H1 (cell line): Measurements from ENCODE around the gene LY6G5C. TPM values are rescaled to one million over a fixed set of nuclear protein-coding genes. Genes with fewer than 3 reads are reported as not detected.
A peak's percentile ranks its signal among the peaks of the same experiment; 100 is the strongest.

Source experiments
- CTCF ChIA-PET: fragments of 300-600 bp; sonication (Branson Sonifier 250); formaldehyde crosslinking; loops from one replicate; lab custom pipeline; 2021; ENCODE audit not compliant: partially characterized antibody; lab: Charles Lee
- POLR2A ChIA-PET: fragments of 300-600 bp; sonication (Branson Sonifier 250); formaldehyde crosslinking; loops from one replicate; lab custom pipeline; 2021; ENCODE audit warnings: inconsistent platforms; ENCODE audit not compliant: partially characterized antibody; lab: Charles Lee
- DNase-seq, 2 experiments: peaks; one replicate each; pipeline versions ENCODE4 v3.0.0 to v3.0.0-alpha.2; 2010 to 2022; ENCODE audit warnings: low spot score in 2 of 2, low read depth in 1 of 2, mixed read lengths in 1 of 2
- FAIRE-seq: peaks from 2 replicates; lab custom pipeline; 2011; peaks lifted over from hg19 to GRCh38; lab: Jason Lieb, UNC
- H2AFZ ChIP-seq: 2 replicates; pipeline ENCODE4 v1.8.1; 2012; ENCODE audit warnings: low read length, inconsistent platforms
- H2AK5ac ChIP-seq: 2 replicates; pipeline ENCODE4 v1.6.1; 2013; ENCODE audit warnings: low read depth, low read length
- H2BK120ac ChIP-seq: replicated peaks from 2 replicates; pipeline ENCODE3; 2013; ENCODE audit warnings: low read depth, low read length, inconsistent platforms
- H2BK12ac ChIP-seq: 2 replicates; pipeline ENCODE4 v1.6.1; 2013; ENCODE audit warnings: low read depth, low read length
- H2BK15ac ChIP-seq: 2 replicates; pipeline ENCODE4 v1.6.1; 2013; ENCODE audit warnings: low read length
- H2BK20ac ChIP-seq: 2 replicates; pipeline ENCODE4 v1.6.1; 2013; ENCODE audit warnings: low read length
- H2BK5ac ChIP-seq: 2 replicates; pipeline ENCODE4 v1.6.1; 2013; ENCODE audit warnings: low read depth, low read length
- H3K14ac ChIP-seq: 2 replicates; pipeline ENCODE4 v1.6.1; 2013; ENCODE audit warnings: inconsistent platforms; ENCODE audit not compliant: insufficient read length
- H3K18ac ChIP-seq: 2 replicates; pipeline ENCODE4 v1.6.1; 2013; ENCODE audit warnings: low read length; ENCODE audit errors: extremely low read depth
- H3K23ac ChIP-seq: 2 replicates; pipeline ENCODE4 v1.6.1; 2013; ENCODE audit warnings: inconsistent platforms; ENCODE audit not compliant: insufficient read length
- H3K23me2 ChIP-seq: 2 replicates; pipeline ENCODE4 v1.6.1; 2013; ENCODE audit warnings: low read depth, low read length
- H3K27ac ChIP-seq: 2 replicates; pipeline ENCODE4 v1.6.1; 2011; ENCODE audit warnings: low read depth, low read length, inconsistent platforms
- H3K27me3 ChIP-seq, 4 experiments: replicated peaks in 1 of 4; 1 replicate in 1 of 4; 2 replicates in 3 of 4; pipeline versions ENCODE4 v1.6.1 to v1.8.1; 2011 to 2013; ENCODE audit warnings: low read length in 3 of 4, mild to moderate bottlenecking in 3 of 4, inconsistent platforms in 2 of 4, mixed read lengths in 2 of 4, moderate library complexity in 1 of 4; ENCODE audit not compliant: control insufficient read depth in 3 of 4, insufficient read depth in 3 of 4; ENCODE audit errors: extremely low read depth in 1 of 4
- H3K36me3 ChIP-seq, 4 experiments: 2 replicates each; pipeline versions ENCODE4 v1.6.1 to v1.8.1; 2011 to 2013; ENCODE audit warnings: mild to moderate bottlenecking in 4 of 4, low read length in 3 of 4, moderate library complexity in 2 of 4, control low read depth in 1 of 4, inconsistent platforms in 1 of 4; ENCODE audit not compliant: insufficient read depth in 4 of 4, control insufficient read depth in 2 of 4
- H3K4ac ChIP-seq: replicated peaks from 2 replicates; pipeline ENCODE3; 2013; ENCODE audit warnings: low read length, low read depth, mixed read lengths, inconsistent platforms; ENCODE audit not compliant: insufficient read length
- H3K4me1 ChIP-seq, 4 experiments: replicated peaks in 1 of 4; 1 replicate in 1 of 4; 2 replicates in 3 of 4; pipeline versions ENCODE4 v1.6.1 to v1.8.1; 2011 to 2013; ENCODE audit warnings: low read length in 3 of 4, inconsistent platforms in 2 of 4, mixed read lengths in 1 of 4; ENCODE audit not compliant: insufficient read depth in 4 of 4, control insufficient read depth in 3 of 4
- H3K4me2 ChIP-seq, 2 experiments: 2 replicates each; pipeline versions ENCODE4 v1.6.1 to v1.8.1; 2011 to 2013; ENCODE audit warnings: low read depth in 2 of 2, low read length in 2 of 2, control low read depth in 1 of 2, inconsistent platforms in 1 of 2, mild to moderate bottlenecking in 1 of 2; ENCODE audit not compliant: insufficient read depth in 1 of 2
- H3K4me3 ChIP-seq, 4 experiments: fragments of 200-600, 300-600 bp in 1 of 4; sonication (generic), shearing (Covaris generic), sonication (Bioruptor Twin) in 1 of 4; 2 replicates each; pipeline versions ENCODE4 v1.5.1 to v1.8.1; 2011 to 2016; ENCODE audit warnings: low read length in 4 of 4, low read depth in 3 of 4, control low read depth in 2 of 4, inconsistent platforms in 2 of 4, mild to moderate bottlenecking in 2 of 4, mixed read lengths in 1 of 4, moderate library complexity in 1 of 4; ENCODE audit not compliant: insufficient read depth in 2 of 4; ENCODE audit errors: extremely low read depth in 1 of 4
- H3K56ac ChIP-seq: replicated peaks from 2 replicates; pipeline ENCODE3; 2013; ENCODE audit warnings: low read depth, mild to moderate bottlenecking, mixed read lengths, low read length, inconsistent platforms; ENCODE audit not compliant: insufficient read length
- H3K79me1 ChIP-seq: 2 replicates; pipeline ENCODE4 v1.6.1; 2013; ENCODE audit warnings: low read depth, low read length, control low read depth
- H3K79me2 ChIP-seq, 2 experiments: 2 replicates each; pipeline versions ENCODE4 v1.6.1 to v1.8.1; 2012 to 2013; ENCODE audit warnings: low read length in 2 of 2, mild to moderate bottlenecking in 2 of 2, inconsistent platforms in 1 of 2; ENCODE audit not compliant: insufficient read depth in 2 of 2, control insufficient read depth in 1 of 2
- H3K9ac ChIP-seq, 4 experiments: replicated peaks in 1 of 4; 1 replicate in 1 of 4; 2 replicates in 3 of 4; pipeline versions ENCODE4 v1.6.1 to v1.8.1; 2011 to 2013; ENCODE audit warnings: low read depth in 3 of 4, low read length in 3 of 4, control low read depth in 2 of 4, mild to moderate bottlenecking in 2 of 4, moderate library complexity in 2 of 4, inconsistent platforms in 1 of 4; ENCODE audit errors: extremely low read depth in 1 of 4
- H3K9me3 ChIP-seq, 2 experiments: 2 replicates each; pipeline versions ENCODE4 v1.6.1 to v1.8.1; 2012 to 2013; ENCODE audit warnings: mild to moderate bottlenecking in 2 of 2, moderate library complexity in 2 of 2, control low read depth in 1 of 2, inconsistent platforms in 1 of 2, low read depth in 1 of 2, low read length in 1 of 2, mixed read lengths in 1 of 2; ENCODE audit not compliant: insufficient read depth in 2 of 2
- H4K20me1 ChIP-seq, 2 experiments: replicated peaks in 1 of 2; 2 replicates each; pipeline versions ENCODE3 to v1.8.1; 2011 to 2013; ENCODE audit warnings: inconsistent platforms in 2 of 2, low read length in 2 of 2, mild to moderate bottlenecking in 1 of 2; ENCODE audit not compliant: insufficient read depth in 2 of 2, control insufficient read depth in 1 of 2
- H4K5ac ChIP-seq: 2 replicates; pipeline ENCODE4 v1.6.1; 2013; ENCODE audit warnings: low read length, low read depth, mixed read lengths, inconsistent platforms; ENCODE audit not compliant: insufficient read length
- H4K8ac ChIP-seq: 2 replicates; pipeline ENCODE4 v1.8.0; 2013; ENCODE audit warnings: mild to moderate bottlenecking, moderate library complexity, low read length, inconsistent platforms; ENCODE audit not compliant: insufficient read depth; ENCODE audit errors: extremely low read depth
- H4K91ac ChIP-seq: replicated peaks from 2 replicates; pipeline ENCODE3; 2013; ENCODE audit warnings: low read length, mixed read lengths, inconsistent platforms; ENCODE audit not compliant: insufficient read length
- RBBP5 ChIP-seq: IDR thresholded peaks from 2 replicates; pipeline ENCODE4 v1.7.1; 2012; ENCODE audit warnings: low read depth, mild to moderate bottlenecking, inconsistent platforms, low read length, moderate library complexity, borderline replicate concordance
- TBP ChIP-seq: IDR thresholded peaks from 2 replicates; pipeline ENCODE4 v1.6.1; 2011; ENCODE audit warnings: low read depth, low read length, improper control_type of control experiment
- WGBS, 2 experiments: shearing (Covaris generic) in 1 of 2; methylation state at CpG; one replicate each; pipeline versions ENCODE4 v1.1.6 to v1.1.7; 2013 to 2015; ENCODE audit warnings: low lambda C conversion rate in 2 of 2, mixed read lengths in 2 of 2, inconsistent platforms in 1 of 2, low coverage in 1 of 2, missing lambda C conversion rate in 1 of 2; ENCODE audit not compliant: insufficient replicate concordance in 2 of 2, insufficient coverage in 1 of 2, insufficient read length in 1 of 2; ENCODE audit errors: extremely low coverage in 1 of 2, missing lambda C conversion rate in 1 of 2; 5-methylcytosine and 5-hydroxymethylcytosine counted together
- polyA plus RNA-seq, 7 experiments: library from polyadenylated mRNA; depleted of rRNA in 3 of 7; stranded (reverse) in 5 of 7; unstranded in 2 of 7; fragments of >200 nt in 5 of 7; fragments of 200-250 nt in 2 of 7; gene quantifications; 1 replicate in 5 of 7; 2 replicates in 1 of 7; 4 replicates in 1 of 7; pipeline versions ENCODE4 v1.2.1 to v1.2.3, GENCODE V29; 2011 to 2013; ENCODE audit warnings: missing spikeins in 2 of 7, mixed read lengths in 2 of 7
- total RNA-seq: library from RNA; stranded (reverse); fragmentation: NEBNext Ultra II Directional; extraction: Animal tissue kit (Norgen Biotek cat#: 25700); gene quantifications from 2 replicates; pipeline ENCODE4 v1.2.1, GENCODE V29; 2021

LY6G5C gene
- total and polyA plus RNA-seq, 2 of the 8 experiments (the other 6 are each of a cell fraction or from before 2014, with no cell fraction given): 1.1 to 1.8 TPM

- no peak overlapping the region for H3K4me2 ChIP-seq
- no peak overlapping the region for H2BK20ac ChIP-seq
- no peak overlapping the region for H3K27ac ChIP-seq
- no peaks in the 10 kb centered on the region for H4K20me1 ChIP-seq
- H2AFZ ChIP-seq: no peak overlapping the region
- H2BK120ac ChIP-seq: no peak overlapping the region
- H3K56ac ChIP-seq: no peak overlapping the region
- no peak overlapping the region for H2AK5ac ChIP-seq
- H4K8ac ChIP-seq: peak overlapping the region; percentile 23; the same call in 1 of the 2 replicates
- H3K4ac ChIP-seq: no peak overlapping the region
- FAIRE-seq (no peak), DNase-seq (no peak)
- H2BK15ac ChIP-seq: no peak overlapping the region
- H3K27me3 ChIP-seq: no peaks in the 10 kb centered on the region; a peak in 1 of 7 replicates
- H3K23me2 ChIP-seq: peaks cover 3% of the 10 kb centered on the region; the same call in 1 of the 2 replicates
- no peak overlapping the region for H3K4me3 ChIP-seq
- H3K23ac ChIP-seq: no peak overlapping the region
- H2BK5ac ChIP-seq: no peak overlapping the region
- H3K9ac ChIP-seq: no peak overlapping the region
- TF ChIP-seq RBBP5 (no peak), TBP (no peak)
- no peak overlapping the region for H4K91ac ChIP-seq
- no peak overlapping the region for H4K5ac ChIP-seq
- H3K9me3 ChIP-seq: no peaks in the 10 kb centered on the region
- H3K79me1 ChIP-seq: no peaks in the 10 kb centered on the region
- peak overlapping the region; percentile 75; the same call in 1 of the 2 replicates for H2BK12ac ChIP-seq
- H3K14ac ChIP-seq: no peak overlapping the region
- peaks cover 11 to 18% (median 12%) of the 10 kb centered on the region in 4 experiments for H3K4me1 ChIP-seq
- ChIA-PET CTCF (interaction anchor here (0.8 to 5.7 kb wide), 11 partner anchors 12 to 128 kb away, joined by 3 to 39 read pairs (median 4); partner anchors contain the start of genes DDAH2 and LSM2), POLR2A (interaction anchor here (0.6 to 3.4 kb wide), 13 partner anchors 8 to 164 kb away, joined by 3 to 22 read pairs (median 4); partner anchors contain the start of genes ABHD16A, BAG6, DDAH2 and GPANK1)
- H3K36me3 ChIP-seq: no peaks in the 10 kb centered on the region
- H3K79me2 ChIP-seq: no peaks in the 10 kb centered on the region
- no peak overlapping the region for H3K18ac ChIP-seq
- WGBS, 2 experiments: 87% methylated on average over 8 of the region's 8 CpGs; no CpG with 5 or more reads in 1 of the 2 experiments
These were observed 30.4 kb upstream of the LY6G5C start for GRCh38 chr6:31711233-31711632.
